8988T (cell line): ENCODE measurements around the gene EPS15.

Experiments
- DNase-seq: peaks from one replicate; pipeline ENCODE4 v3.0.0; 2011

The EPS15 gene

GRCh38 chr1:51359879-51360278 is 159.2 kb downstream of the EPS15 start:
- no peak for DNase-seq

- DNase-seq: no peak
Observed at GRCh38 chr1:51355382-51355781, 163.7 kb downstream of the EPS15 start.

- DNase-seq: no peak
Observed at GRCh38 chr1:51354416-51354815, 164.7 kb downstream of the EPS15 start.

GRCh38 chr1:51351907-51352306 is 167.2 kb downstream of the EPS15 start:
- no peak for DNase-seq

- DNase-seq: no peak
Observed at GRCh38 chr1:51349862-51350261, 169.2 kb downstream of the EPS15 start.

GRCh38 chr1:51348147-51348527 is 170.9 kb downstream of the EPS15 start:
- DNase-seq: no peak

- DNase-seq: no peak
Observed at GRCh38 chr1:51347398-51348146, 171.5 kb downstream of the EPS15 start.

GRCh38 chr1:51346086-51346942 is 172.8 kb downstream of the EPS15 start:
- DNase-seq: no peak

GRCh38 chr1:51345300-51345687 is 173.8 kb downstream of the EPS15 start:
- no peak for DNase-seq

GRCh38 chr1:51344602-51345299 is 174.3 kb downstream of the EPS15 start:
- no peak for DNase-seq

GRCh38 chr1:51344276-51344601 is 174.8 kb downstream of the EPS15 start:
- no peak for DNase-seq

GRCh38 chr1:51343624-51344023 is 175.4 kb downstream of the EPS15 start:
- no peak for DNase-seq

- no peak for DNase-seq
Observed at GRCh38 chr1:51342591-51343206, 176.4 kb downstream of the EPS15 start.

GRCh38 chr1:51341876-51342496 is 177.1 kb downstream of the EPS15 start:
- DNase-seq: no peak

- no peak for DNase-seq
Observed at GRCh38 chr1:51340380-51340779, 178.7 kb downstream of the EPS15 start.

- DNase-seq: no peak
Observed at GRCh38 chr1:51336711-51337110, 182.4 kb downstream of the EPS15 start.

- no peak for DNase-seq
Observed at GRCh38 chr1:51336004-51336403, 183.1 kb downstream of the EPS15 start.

- no peak for DNase-seq
Observed at GRCh38 chr1:51331206-51332100, 187.6 kb downstream of the EPS15 start.

GRCh38 chr1:51330331-51331201 is 188.5 kb downstream of the EPS15 start, which contains the start of gene TTC39A:
Gene TTC39A, minus strand, starts transcription at chr1:51330562. Its CDS starts 85 bp downstream, at chr1:51330477.
- no peak for DNase-seq
